GM20000 (cell line): ENCODE results near the gene GRK2.

Source experiments
- DNase-seq: peaks from one replicate; pipeline ENCODE4 v3.0.0; 2012; ENCODE audit warnings: low spot score
- CTCF ChIP-seq: IDR thresholded peaks from 2 replicates; pipeline ENCODE4 v1.5.1; 2012; ENCODE audit warnings: mild to moderate bottlenecking, control low read depth; ENCODE audit errors: extremely low read depth, missing control alignments

Gene GRK2

GRCh38 chr11:67262731-67263675 lies 3.3 kb upstream of the GRK2 start:
- TF ChIP-seq CTCF, result peak; percentile 74
- DNase-seq, result peak; percentile 91

- TF ChIP-seq CTCF, result no peak
- DNase-seq, result no peak
Measured at GRCh38 chr11:67264260-67264659, 2.0 kb upstream of the GRK2 start.

GRCh38 chr11:67264877-67265632 lies 1.2 kb upstream of the GRK2 start:
- TF ChIP-seq CTCF, result no peak
- no peak for DNase-seq

GRCh38 chr11:67265633-67266448 lies 432 bp upstream of the GRK2 start:
- DNase-seq, result peak; percentile 93
- TF ChIP-seq CTCF, result peak; percentile 94

GRCh38 chr11:67267188-67268080 lies 1.2 kb downstream of the GRK2 start:
- peak; percentile 13 for TF ChIP-seq CTCF
- no peak for DNase-seq

GRCh38 chr11:67268081-67268961 lies 2.0 kb downstream of the GRK2 start:
- TF ChIP-seq CTCF, result no peak

More at GRCh38 chr11:67268081-67268961, 2.0 kb downstream of the GRK2 start:
- peak; percentile 91 for DNase-seq
